A549 (cell line): ENCODE measurements around the gene PLEKHN1. TPM values are rescaled to one million over a fixed set of nuclear protein-coding genes. Genes with fewer than 3 reads are reported as not detected.

Source experiments
- ATAC-seq, 2 experiments: fragments of 200-7000 bp in 1 of 2; fragments of >200 bp in 1 of 2; cut with Nextera tagmentation in 1 of 2; cut with Tn5 transposase in 1 of 2; 3 replicates each; pipeline versions ENCODE4 v1.8.0 to v1.9.1; 2018 to 2020; ENCODE audit warnings: mild to moderate bottlenecking in 1 of 2, moderate library complexity in 1 of 2
- CTCF ChIA-PET: fragments of 300-600 bp; sonication (Branson Sonifier 250); formaldehyde crosslinking; extraction: SDS; loops from one replicate; lab custom pipeline; 2021; ENCODE audit warnings: antibody characterized with exemption, inconsistent platforms; lab: Yijun Ruan, JAX
- POLR2A ChIA-PET: fragments of 350-600 bp; formaldehyde crosslinking; extraction: SDS; loops from one replicate; lab custom pipeline; 2021; ENCODE audit warnings: antibody characterized with exemption, inconsistent platforms; lab: Yijun Ruan, JAX
- DNase-seq, 2 experiments: peaks; one replicate each; pipeline versions ENCODE4 v3.0.0 to v3.0.0-alpha.2; 2011 to 2016; ENCODE audit warnings: low read depth in 1 of 2, low spot score in 1 of 2
- FAIRE-seq: peaks from 2 replicates; lab custom pipeline; 2011; peaks lifted over from hg19 to GRCh38; lab: Jason Lieb, UNC
- H3K27ac ChIP-seq, 2 experiments: fragments of >200 bp; sonication (Bioruptor Twin); formaldehyde crosslinking; 3 replicates each; pipeline ENCODE4 v1.5.1; 2016 to 2017
- H3K4me1 ChIP-seq: fragments of >200 bp; sonication (Bioruptor Twin); formaldehyde crosslinking; 3 replicates; pipeline ENCODE4 v1.6.1; 2016
- H3K4me2 ChIP-seq: fragments of >200 bp; sonication (Bioruptor Twin); formaldehyde crosslinking; 3 replicates; pipeline ENCODE4 v1.6.1; 2016
- H3K4me3 ChIP-seq: fragments of >200 bp; sonication (Bioruptor Twin); formaldehyde crosslinking; 3 replicates; pipeline ENCODE4 v1.5.1; 2016
- H3K9me3 ChIP-seq: fragments of >200 bp; sonication (Bioruptor Twin); formaldehyde crosslinking; 3 replicates; pipeline ENCODE4 v1.6.1; 2016
- ATOH8 ChIP-seq: fragments of 250-450 bp; sonication (Bioruptor Pico); IDR thresholded peaks from 2 replicates; pipeline ENCODE4 v1.5.0; 2020; ENCODE audit warnings: low read depth, mild to moderate bottlenecking, moderate library complexity
- BHLHE40 ChIP-seq: IDR thresholded peaks from 2 replicates; pipeline ENCODE4 v1.6.1; 2012; ENCODE audit warnings: low read depth, low read length, inconsistent platforms
- CBX2 ChIP-seq: fragments of 200-600 bp; sonication (generic); IDR thresholded peaks from 2 replicates; pipeline ENCODE4 v1.6.1; 2016; ENCODE audit warnings: low read depth, mild to moderate bottlenecking, borderline replicate concordance
- CEBPB ChIP-seq, 2 experiments: fragments of >200 bp in 1 of 2; sonication (Bioruptor Twin) in 1 of 2; formaldehyde crosslinking in 1 of 2; IDR thresholded peaks; 2 replicates each; pipeline ENCODE4 v1.6.1; 2012 to 2016
- EHF ChIP-seq: fragments of 250-450 bp; sonication (Bioruptor Pico); IDR thresholded peaks from 2 replicates; pipeline ENCODE4 v1.5.0; 2020; ENCODE audit warnings: mild to moderate bottlenecking
- EHMT2 ChIP-seq: fragments of 200-600 bp; sonication (generic); IDR thresholded peaks from 2 replicates; pipeline ENCODE4 v1.6.1; 2016; ENCODE audit warnings: antibody characterized with exemption, low read depth, mild to moderate bottlenecking, moderate library complexity
- EP300 ChIP-seq, 2 experiments: fragments of >200 bp; sonication (Bioruptor Twin); formaldehyde crosslinking; IDR thresholded peaks; 2 replicates in 1 of 2; 3 replicates in 1 of 2; pipeline ENCODE4 v1.6.1; 2016 to 2017
- FOSB ChIP-seq: fragments of 250-450 bp; sonication (Bioruptor Pico); IDR thresholded peaks from 2 replicates; pipeline ENCODE4 v1.5.0; 2020; ENCODE audit warnings: mild to moderate bottlenecking, moderate library complexity
- FOSL2 ChIP-seq, 2 experiments: fragments of 450-650 bp in 1 of 2; fragments of >200 bp in 1 of 2; sonication (Bioruptor Twin) in 1 of 2; formaldehyde crosslinking; IDR thresholded peaks; 2 replicates each; pipeline versions ENCODE4 v1.5.0 to v1.6.1; 2016 to 2020; ENCODE audit warnings: mild to moderate bottlenecking in 1 of 2, moderate library complexity in 1 of 2
- GATA3 ChIP-seq: IDR thresholded peaks from 2 replicates; pipeline ENCODE4 v1.6.1; 2012; ENCODE audit warnings: borderline replicate concordance
- HDAC2 ChIP-seq: fragments of 200-600 bp; sonication (generic); IDR thresholded peaks from 2 replicates; pipeline ENCODE4 v1.6.1; 2016
- HES2 ChIP-seq: fragments of >200 bp; sonication (Bioruptor Twin); formaldehyde crosslinking; IDR thresholded peaks from 2 replicates; pipeline ENCODE4 v1.6.1; 2016
- HEYL ChIP-seq: fragments of 250-450 bp; sonication (Bioruptor Pico); IDR thresholded peaks from 2 replicates; pipeline ENCODE4 v1.8.0; 2021; ENCODE audit warnings: mild to moderate bottlenecking, moderate library complexity
- HOXA7 ChIP-seq: fragments of 250-450 bp; sonication (Bioruptor Pico); IDR thresholded peaks from 2 replicates; pipeline ENCODE4 v1.5.0; 2020; ENCODE audit warnings: mild to moderate bottlenecking, moderate library complexity
- JUN ChIP-seq, 2 experiments: fragments of >200 bp; sonication (Bioruptor Twin); formaldehyde crosslinking; IDR thresholded peaks; 2 replicates in 1 of 2; 3 replicates in 1 of 2; pipeline ENCODE4 v1.6.1; 2016 to 2017
- KDM1A ChIP-seq: fragments of 200-600 bp; sonication (generic); IDR thresholded peaks from 2 replicates; pipeline ENCODE4 v1.6.1; 2016; ENCODE audit warnings: low read depth, mild to moderate bottlenecking
- KDM5A ChIP-seq: fragments of 200-600 bp; sonication (generic); IDR thresholded peaks from 2 replicates; pipeline ENCODE4 v1.6.1; 2016; ENCODE audit warnings: antibody characterized with exemption, mild to moderate bottlenecking
- MAZ ChIP-seq: fragments of 150-350 bp; IDR thresholded peaks from 2 replicates; pipeline ENCODE4 v1.6.1; 2014; ENCODE audit warnings: antibody characterized with exemption, low read depth, low read length, borderline replicate concordance
- MYC ChIP-seq: IDR thresholded peaks from 2 replicates; pipeline ENCODE4 v1.6.1; 2012; ENCODE audit warnings: mild to moderate bottlenecking, inconsistent platforms, low read length, improper control_type of control experiment, borderline replicate concordance
- PHF8 ChIP-seq: fragments of 200-600 bp; sonication (generic); IDR thresholded peaks from 2 replicates; pipeline ENCODE4 v1.6.1; 2016; ENCODE audit warnings: low read depth, mild to moderate bottlenecking, antibody characterized with exemption, moderate library complexity, borderline replicate concordance
- POLR2A ChIP-seq: IDR thresholded peaks from 2 replicates; pipeline ENCODE4 v1.6.1; 2012; ENCODE audit warnings: mild to moderate bottlenecking, low read length
- RAD21 ChIP-seq, 2 experiments: fragments of >200 bp in 1 of 2; sonication (Bioruptor Twin) in 1 of 2; formaldehyde crosslinking in 1 of 2; IDR thresholded peaks in 1 of 2; conservative IDR thresholded peaks in 1 of 2; 2 replicates in 1 of 2; 3 replicates in 1 of 2; pipeline ENCODE4 v1.6.1; 2012 to 2018; ENCODE audit warnings: inconsistent platforms in 1 of 2
- RARB ChIP-seq: fragments of 250-450 bp; sonication (Bioruptor Pico); IDR thresholded peaks from 2 replicates; pipeline ENCODE4 v1.8.0; 2021; ENCODE audit warnings: mild to moderate bottlenecking, moderate library complexity
- RCOR1 ChIP-seq: fragments of 150-350 bp; IDR thresholded peaks from 2 replicates; pipeline ENCODE4 v1.6.1; 2014; ENCODE audit warnings: antibody characterized with exemption, low read length, low read depth
- RFX5 ChIP-seq: fragments of 450-650 bp; IDR thresholded peaks from 2 replicates; pipeline ENCODE4 v1.7.1; 2014; ENCODE audit warnings: antibody characterized with exemption, mild to moderate bottlenecking, moderate library complexity
- TFCP2L1 ChIP-seq: fragments of 250-450 bp; sonication (Bioruptor Pico); IDR thresholded peaks from 2 replicates; pipeline ENCODE4 v1.5.0; 2021; ENCODE audit warnings: mild to moderate bottlenecking
- ZNF302 ChIP-seq: fragments of 250-450 bp; sonication (Bioruptor Pico); IDR thresholded peaks from 2 replicates; pipeline ENCODE4 v1.9.0; 2021; ENCODE audit warnings: inconsistent platforms, mild to moderate bottlenecking, moderate library complexity
- ZSCAN20 ChIP-seq: fragments of 250-450 bp; sonication (Bioruptor Pico); IDR thresholded peaks from 2 replicates; pipeline ENCODE4 v1.8.0; 2022; ENCODE audit warnings: mild to moderate bottlenecking, moderate library complexity
- WGBS: methylation state at CpG from one replicate; pipeline ENCODE4 v1.1.6; 2017; ENCODE audit errors: missing lambda C conversion rate; 5-methylcytosine and 5-hydroxymethylcytosine counted together
- polyA plus RNA-seq, 4 experiments: library from polyadenylated mRNA; depleted of rRNA in 3 of 4; stranded (reverse); fragments of >200 nt; fragmentation: RNase III in 1 of 4; extraction: RNeasy Plus Mini Kit Qiagen cat#74134 plus additional on column Dnase treatment in 1 of 4; gene quantifications; 2 replicates in 3 of 4; 3 replicates in 1 of 4; pipeline ENCODE4 v1.2.3, GENCODE V29; 2011 to 2017
- TF ChIP-seq, protein P1 (sequence below): IDR thresholded peaks from 2 replicates; pipeline ENCODE4 v1.6.1; 2012
- TF ChIP-seq, protein P2 (sequence below): fragments of 250-450 bp; sonication (Bioruptor Pico); IDR thresholded peaks from 2 replicates; pipeline ENCODE4 v1.5.0; 2021; ENCODE audit warnings: mild to moderate bottlenecking, moderate library complexity, borderline replicate concordance
- TF ChIP-seq, protein P3 (sequence below): fragments of >200 bp; sonication (Bioruptor Twin); formaldehyde crosslinking; IDR thresholded peaks from 3 replicates; pipeline ENCODE4 v1.6.1; 2016
- TF ChIP-seq, protein P4 (sequence below): IDR thresholded peaks from 2 replicates; pipeline ENCODE4 v1.6.1; 2012; ENCODE audit warnings: low read depth, borderline replicate concordance

PLEKHN1 gene
- polyA plus RNA-seq, 2 of the 4 experiments (the other 2 are of a cell fraction), result 0.75 to 3.2 TPM

GRCh38 chr1:1019122-1019999 lies 53.1 kb downstream of the PLEKHN1 start:
- Histone ChIP-seq H3K4me1 (peaks cover 33% of the 10 kb centered on the region), H3K4me2 (peak overlapping the region; percentile 60), H3K9me3 (no peaks in the 10 kb centered on the region), H3K27ac (peak overlapping the region; percentile 98), H3K4me3 (peak overlapping the region; percentile 86)
- peak; percentile 59 for ATAC-seq
- ChIA-PET CTCF (interaction anchor here (0.8 to 10.5 kb wide), 12 partner anchors 9 to 304 kb away, joined by 3 to 92 read pairs (median 4); no protein-coding TSS in a partner anchor), POLR2A (interaction anchor here (0.7 to 1.8 kb wide), 6 partner anchors 18 to 60 kb away, joined by 3 to 8 read pairs (median 4); no protein-coding TSS in a partner anchor)
- DNase-seq, result peak in 1 of 2 experiments; percentile 87
- FAIRE-seq, result no peak
- 17% methylated on average over 6 of the region's 91 CpGs for WGBS
- TF ChIP-seq CEBPB (IDR thresholded peaks at IDR 0.05), result no peak
- no peak for TF ChIP-seq CBX2
- no peak for TF ChIP-seq HEYL
- TF ChIP-seq FOSL2 (IDR thresholded peaks at IDR 0.05), result no peak
- TF ChIP-seq FOSL2 (CRISPR knock-in tag; IDR thresholded peaks at IDR 0.05), result peak; percentile 59
- TF ChIP-seq, protein P1, sequence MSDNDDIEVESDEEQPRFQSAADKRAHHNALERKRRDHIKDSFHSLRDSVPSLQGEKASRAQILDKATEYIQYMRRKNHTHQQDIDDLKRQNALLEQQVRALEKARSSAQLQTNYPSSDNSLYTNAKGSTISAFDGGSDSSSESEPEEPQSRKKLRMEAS, result 0 out of 2 replicates have a peak, but pooled peaks have one; percentile 3
- TF ChIP-seq ZNF302, result no peak
- 0 out of 2 replicates have a peak, but pooled peaks have one; percentile 45 for TF ChIP-seq MAZ
- no peak for TF ChIP-seq RFX5
- no peak for TF ChIP-seq ZSCAN20 (CRISPR knock-in tag)
- no peak for TF ChIP-seq HDAC2
- TF ChIP-seq RAD21 (conservative IDR thresholded peaks at IDR 0.05 in 1 of 2, IDR thresholded peaks at IDR 0.05 in 1 of 2), result no peak; a peak in 1 of 5 replicates
- TF ChIP-seq FOSB (CRISPR knock-in tag), result no peak
- TF ChIP-seq EHF (CRISPR knock-in tag), result no peak
- TF ChIP-seq HOXA7, result no peak
- no peak for TF ChIP-seq BHLHE40
- TF ChIP-seq EHMT2, result no peak
- 0 out of 2 replicates have a peak, but pooled peaks have one; percentile 37 for TF ChIP-seq TFCP2L1 (CRISPR knock-in tag)
- TF ChIP-seq, protein P2, sequence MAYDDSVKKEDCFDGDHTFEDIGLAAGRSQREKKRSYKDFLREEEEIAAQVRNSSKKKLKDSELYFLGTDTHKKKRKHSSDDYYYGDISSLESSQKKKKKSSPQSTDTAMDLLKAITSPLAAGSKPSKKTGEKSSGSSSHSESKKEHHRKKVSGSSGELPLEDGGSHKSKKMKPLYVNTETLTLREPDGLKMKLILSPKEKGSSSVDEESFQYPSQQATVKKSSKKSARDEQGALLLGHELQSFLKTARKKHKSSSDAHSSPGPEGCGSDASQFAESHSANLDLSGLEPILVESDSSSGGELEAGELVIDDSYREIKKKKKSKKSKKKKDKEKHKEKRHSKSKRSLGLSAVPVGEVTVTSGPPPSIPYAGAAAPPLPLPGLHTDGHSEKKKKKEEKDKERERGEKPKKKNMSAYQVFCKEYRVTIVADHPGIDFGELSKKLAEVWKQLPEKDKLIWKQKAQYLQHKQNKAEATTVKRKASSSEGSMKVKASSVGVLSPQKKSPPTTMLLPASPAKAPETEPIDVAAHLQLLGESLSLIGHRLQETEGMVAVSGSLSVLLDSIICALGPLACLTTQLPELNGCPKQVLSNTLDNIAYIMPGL, result no peak
- TF ChIP-seq KDM1A, result peak; percentile 66
- peak in 1 of 2 experiments; percentile 30; a peak in 1 of 5 replicates for TF ChIP-seq EP300 (IDR thresholded peaks at IDR 0.05)
- TF ChIP-seq, protein P3, sequence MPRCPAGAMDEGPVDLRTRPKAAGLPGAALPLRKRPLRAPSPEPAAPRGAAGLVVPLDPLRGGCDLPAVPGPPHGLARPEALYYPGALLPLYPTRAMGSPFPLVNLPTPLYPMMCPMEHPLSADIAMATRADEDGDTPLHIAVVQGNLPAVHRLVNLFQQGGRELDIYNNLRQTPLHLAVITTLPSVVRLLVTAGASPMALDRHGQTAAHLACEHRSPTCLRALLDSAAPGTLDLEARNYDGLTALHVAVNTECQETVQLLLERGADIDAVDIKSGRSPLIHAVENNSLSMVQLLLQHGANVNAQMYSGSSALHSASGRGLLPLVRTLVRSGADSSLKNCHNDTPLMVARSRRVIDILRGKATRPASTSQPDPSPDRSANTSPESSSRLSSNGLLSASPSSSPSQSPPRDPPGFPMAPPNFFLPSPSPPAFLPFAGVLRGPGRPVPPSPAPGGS, result 0 out of 3 replicates have a peak, but pooled peaks have one; percentile 23
- no peak for TF ChIP-seq GATA3
- no peak for TF ChIP-seq ATOH8
- no peak for TF ChIP-seq KDM5A
- TF ChIP-seq PHF8, result no peak
- TF ChIP-seq RCOR1, result no peak
- TF ChIP-seq, protein P4, sequence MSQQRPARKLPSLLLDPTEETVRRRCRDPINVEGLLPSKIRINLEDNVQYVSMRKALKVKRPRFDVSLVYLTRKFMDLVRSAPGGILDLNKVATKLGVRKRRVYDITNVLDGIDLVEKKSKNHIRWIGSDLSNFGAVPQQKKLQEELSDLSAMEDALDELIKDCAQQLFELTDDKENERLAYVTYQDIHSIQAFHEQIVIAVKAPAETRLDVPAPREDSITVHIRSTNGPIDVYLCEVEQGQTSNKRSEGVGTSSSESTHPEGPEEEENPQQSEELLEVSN, result no peak
- no peak for TF ChIP-seq RARB
- peak; percentile 49 to 72; a peak in 2 of 5 replicates for TF ChIP-seq JUN (IDR thresholded peaks at IDR 0.05)
- no peak for TF ChIP-seq HES2
- no peak for TF ChIP-seq POLR2A
- TF ChIP-seq MYC, result no peak
